ENCODE measurements around the gene STAG2. TPM values are rescaled to one million over a fixed set of nuclear protein-coding genes. Genes with fewer than 3 reads are reported as not detected.
"Not testable (repeated sequence)": the region's sequence is repeated elsewhere in the genome, so short reads cannot be mapped to it uniquely, and the experiment has no call there.

The STAG2 gene
- total RNA-seq, 1 experiment from 2014 or later, result 119 TPM

DNA sequence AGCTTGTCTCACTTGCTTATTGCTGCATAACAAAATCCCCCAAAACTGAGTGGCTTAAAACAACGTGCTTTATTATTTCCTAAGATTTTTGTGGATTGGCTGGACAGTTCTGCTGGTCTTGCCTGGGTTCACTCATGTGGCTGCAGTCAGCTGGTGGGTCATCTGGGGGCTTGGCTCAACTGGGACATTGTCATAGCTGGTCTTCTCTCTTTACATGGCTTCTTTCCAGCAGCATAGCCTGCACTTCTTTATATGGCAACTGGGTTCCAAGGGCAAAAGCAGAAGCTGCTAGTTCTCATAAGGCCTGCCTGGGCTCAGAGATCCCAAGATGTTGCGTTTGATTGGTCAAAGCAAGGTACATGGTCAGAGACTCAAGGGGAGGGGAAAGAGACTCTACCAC, 33.7 kb upstream of the STAG2 start:
- no peaks in the 10 kb centered on the region for H3K36me3 ChIP-seq (ENCODE audit: insufficient read depth, low read length, poor library complexity, severe bottlenecking)
- no peaks in the 10 kb centered on the region for H3K9me3 ChIP-seq (ENCODE audit: low read depth, low read length, poor library complexity, severe bottlenecking)
- POLR2A ChIA-PET (ENCODE audit: low non-redundant PET), result no interaction called here
- no TSS peak for BruUV-seq (replicated peaks)
- H3K27me3 ChIP-seq (replicated peaks; ENCODE audit: insufficient read depth, low read depth, low read length, poor library complexity), result no peaks in the 10 kb centered on the region
- no peaks in the 10 kb centered on the region for H3K4me1 ChIP-seq (ENCODE audit: insufficient read depth, low read length, poor library complexity, severe bottlenecking)
- no peak for DNase-seq (ENCODE audit: low spot score)
- H3K4me3 ChIP-seq (ENCODE audit: low read depth, low read length, poor library complexity, severe bottlenecking), result no peak overlapping the region
- CTCF ChIA-PET, result no interaction called here
- no peak for TF ChIP-seq EZH2 (IDR thresholded peaks at IDR 0.05; ENCODE audit: borderline replicate concordance, low read depth, low read length, poor library complexity, severe bottlenecking)
- no peak for TF ChIP-seq CTCF (conservative IDR thresholded peaks at IDR 0.05; ENCODE audit: low read depth, low read length)
- no peak overlapping the region for H3K27ac ChIP-seq (ENCODE audit: low read depth, low read length, poor library complexity, severe bottlenecking)
- intact Hi-C loops (cut with micrococcal nuclease; ENCODE audit: unreplicated experiment), result no loop called here

DNA sequence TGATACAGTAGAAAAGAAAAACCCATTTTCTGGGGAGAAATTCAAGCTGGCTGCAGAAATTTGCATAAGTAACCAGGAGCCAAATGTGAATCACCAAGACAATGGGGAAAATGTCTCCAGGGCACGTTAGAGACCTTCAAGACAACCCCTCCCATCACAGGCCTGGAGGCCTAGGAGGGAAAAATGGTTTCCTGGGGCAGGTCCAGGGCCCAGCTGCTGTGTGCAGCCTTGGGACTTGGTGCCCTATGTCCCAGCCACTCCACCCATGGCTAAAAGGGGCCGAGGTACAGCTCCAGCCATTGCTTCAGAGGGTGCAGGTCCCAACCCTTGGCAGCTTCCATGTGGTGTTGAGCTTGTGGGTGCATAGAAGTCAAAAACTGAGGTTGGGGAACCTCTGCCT, 29.5 kb upstream of the STAG2 start:
- H3K27me3 ChIP-seq (replicated peaks; ENCODE audit: insufficient read depth, low read depth, low read length, poor library complexity); H3K36me3 ChIP-seq (ENCODE audit: insufficient read depth, low read length, poor library complexity, severe bottlenecking); DNase-seq (ENCODE audit: low spot score); H3K4me1 ChIP-seq (ENCODE audit: insufficient read depth, low read length, poor library complexity, severe bottlenecking); H3K4me3 ChIP-seq (ENCODE audit: low read depth, low read length, poor library complexity, severe bottlenecking); BruUV-seq (replicated peaks); CTCF ChIA-PET; H3K9me3 ChIP-seq (ENCODE audit: low read depth, low read length, poor library complexity, severe bottlenecking); H3K27ac ChIP-seq (ENCODE audit: low read depth, low read length, poor library complexity, severe bottlenecking); POLR2A ChIA-PET (ENCODE audit: low non-redundant PET); intact Hi-C loops (cut with micrococcal nuclease; ENCODE audit: unreplicated experiment): not testable (repeated sequence)

DNA sequence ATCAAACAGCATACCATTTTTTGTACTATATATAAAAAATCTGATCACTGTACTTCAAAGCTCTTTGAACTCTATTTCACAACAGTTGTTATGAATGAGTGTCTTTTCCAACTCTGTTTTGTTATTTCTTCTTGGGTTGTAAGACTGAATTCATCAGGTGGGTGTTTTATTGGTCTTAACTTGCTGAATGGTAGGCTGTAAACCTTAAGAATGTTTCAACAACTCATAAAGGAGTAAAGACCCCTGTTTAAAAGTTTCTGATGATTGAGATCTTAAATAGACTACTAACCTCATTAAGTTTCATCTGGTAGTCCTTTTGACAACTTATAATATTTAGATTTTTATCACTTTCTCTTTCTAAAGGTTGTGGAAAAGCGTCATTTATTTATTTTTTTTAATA, 18.4 kb upstream of the STAG2 start:
- no TSS peak for BruUV-seq (replicated peaks)
- Histone ChIP-seq H3K4me3 (ENCODE audit: low read depth, low read length, poor library complexity, severe bottlenecking) (no peak overlapping the region), H3K9me3 (ENCODE audit: low read depth, low read length, poor library complexity, severe bottlenecking) (no peaks in the 10 kb centered on the region), H3K27ac (ENCODE audit: low read depth, low read length, poor library complexity, severe bottlenecking) (no peak overlapping the region), H3K27me3 (replicated peaks; ENCODE audit: insufficient read depth, low read depth, low read length, poor library complexity) (no peaks in the 10 kb centered on the region), H3K36me3 (ENCODE audit: insufficient read depth, low read length, poor library complexity, severe bottlenecking) (no peaks in the 10 kb centered on the region), H3K4me1 (ENCODE audit: insufficient read depth, low read length, poor library complexity, severe bottlenecking) (no peaks in the 10 kb centered on the region)
- CTCF ChIA-PET, result no interaction called here
- no peak for TF ChIP-seq CTCF (conservative IDR thresholded peaks at IDR 0.05; ENCODE audit: low read depth, low read length)
- TF ChIP-seq EZH2 (IDR thresholded peaks at IDR 0.05; ENCODE audit: borderline replicate concordance, low read depth, low read length, poor library complexity, severe bottlenecking), result no peak
- intact Hi-C loops (cut with micrococcal nuclease; ENCODE audit: unreplicated experiment), result no loop called here
- POLR2A ChIA-PET (ENCODE audit: low non-redundant PET), result no interaction called here
- DNase-seq (ENCODE audit: low spot score), result no peak

DNA sequence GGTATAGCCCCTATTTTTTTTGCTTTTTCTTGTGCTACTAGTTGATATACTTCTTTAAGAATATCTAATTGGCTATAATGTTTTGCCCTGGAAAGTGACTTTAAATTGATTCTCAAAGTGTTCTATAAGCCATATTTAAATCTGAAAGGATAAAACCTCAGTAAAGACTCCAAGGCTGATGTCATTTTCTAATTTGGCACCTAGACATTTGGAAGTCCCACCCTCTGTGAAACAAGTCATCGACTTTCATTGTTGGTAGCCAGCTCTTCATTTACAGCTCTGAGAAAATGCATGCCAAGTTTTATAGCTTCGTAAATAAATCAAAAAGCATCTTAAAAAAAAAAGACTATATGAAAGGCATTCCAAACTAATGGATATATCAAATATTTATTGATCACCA, 18.0 kb upstream of the STAG2 start:
- no peaks in the 10 kb centered on the region for H3K4me1 ChIP-seq (ENCODE audit: insufficient read depth, low read length, poor library complexity, severe bottlenecking)
- no peaks in the 10 kb centered on the region for H3K36me3 ChIP-seq (ENCODE audit: insufficient read depth, low read length, poor library complexity, severe bottlenecking)
- H3K9me3 ChIP-seq (ENCODE audit: low read depth, low read length, poor library complexity, severe bottlenecking), result no peaks in the 10 kb centered on the region
- BruUV-seq (replicated peaks), result no TSS peak
- H3K27me3 ChIP-seq (replicated peaks; ENCODE audit: insufficient read depth, low read depth, low read length, poor library complexity), result no peaks in the 10 kb centered on the region
- POLR2A ChIA-PET (ENCODE audit: low non-redundant PET), result no interaction called here
- DNase-seq (ENCODE audit: low spot score), result no peak
- H3K27ac ChIP-seq (ENCODE audit: low read depth, low read length, poor library complexity, severe bottlenecking), result no peak overlapping the region
- H3K4me3 ChIP-seq (ENCODE audit: low read depth, low read length, poor library complexity, severe bottlenecking), result no peak overlapping the region
- no peak for TF ChIP-seq CTCF (conservative IDR thresholded peaks at IDR 0.05; ENCODE audit: low read depth, low read length)
- no peak for TF ChIP-seq EZH2 (IDR thresholded peaks at IDR 0.05; ENCODE audit: borderline replicate concordance, low read depth, low read length, poor library complexity, severe bottlenecking)
- CTCF ChIA-PET, result no interaction called here
- intact Hi-C loops (cut with micrococcal nuclease; ENCODE audit: unreplicated experiment), result no loop called here

All from A673 (cell line).